ENCODE results near the gene TLN1. TPM values are rescaled to one million over a fixed set of nuclear protein-coding genes. Genes with fewer than 3 reads are reported as not detected.
A peak's percentile ranks its signal among the peaks of the same experiment; 100 is the strongest.

The TLN1 gene
- polyA plus RNA-seq, 3 donors = 46.6 to 251 (median 93.0) TPM

DNA sequence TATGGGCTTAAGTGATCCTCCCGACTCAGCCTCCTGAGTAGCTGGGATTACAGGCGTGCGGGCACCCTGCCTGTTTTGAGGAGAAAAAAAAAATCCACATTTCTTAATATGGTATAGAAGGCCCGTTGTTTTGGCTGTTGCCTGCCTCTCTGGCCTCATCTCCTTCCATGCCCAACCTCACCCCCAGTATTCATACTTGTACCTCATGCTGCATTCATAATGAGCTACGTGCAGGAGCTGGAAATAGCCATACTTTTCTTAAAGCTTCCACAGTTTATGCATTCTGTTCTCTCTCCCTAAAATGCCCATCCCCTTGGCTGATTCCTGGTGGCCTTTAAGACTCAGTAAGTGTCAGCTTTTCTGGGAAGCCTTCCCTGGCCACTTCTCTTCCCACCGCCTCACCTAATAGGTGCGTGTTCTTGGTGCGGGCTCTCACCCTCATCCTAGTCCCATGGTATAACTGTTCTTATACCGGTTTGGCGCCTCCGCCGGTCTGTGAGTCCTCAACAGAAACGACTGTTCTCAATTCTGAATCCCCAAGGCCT, 40.2 kb downstream of the TLN1 start:
- Histone ChIP-seq H3K4me3 (replicated peaks in 1 of 3; ENCODE audit: low read depth in 2 of 3, low read length in 3 of 3) (no peak overlapping the region), H2AFZ (ENCODE audit: insufficient read depth, low read depth, low read length, poor library complexity, severe bottlenecking) (no peak overlapping the region), H3K4me2 (replicated peaks; ENCODE audit: extremely low read depth, low read length, poor library complexity, severe bottlenecking) (peak overlapping the region; percentile 90), H3K36me3 (replicated peaks in 1 of 2; ENCODE audit: control insufficient read depth in 1 of 2, insufficient read depth in 2 of 2, low read length in 2 of 2) (peaks cover 11 to 13% of the 10 kb centered on the region in 2 donors), H3K79me2 (ENCODE audit: insufficient read depth, low read length) (no peaks in the 10 kb centered on the region), H3K9me3 (replicated peaks in 1 of 2; ENCODE audit: control insufficient read depth in 1 of 2, insufficient read depth in 1 of 2, low read length in 2 of 2) (no peaks in the 10 kb centered on the region), H3K27me3 (ENCODE audit: control insufficient read depth in 2 of 2, insufficient read depth in 2 of 2, low read length in 2 of 2) (peaks cover 0 to 15% of the 10 kb centered on the region in 2 donors), H3K9ac (ENCODE audit: insufficient read depth, low read length, poor library complexity, severe bottlenecking) (no peak overlapping the region), H3K4me1 (ENCODE audit: control insufficient read depth in 1 of 2, insufficient read depth in 2 of 2, low read length in 2 of 2) (peaks cover 14 to 21% of the 10 kb centered on the region in 2 donors), H4K20me1 (ENCODE audit: insufficient read depth, low read length) (peaks cover 14% of the 10 kb centered on the region), H3K27ac (ENCODE audit: low read depth in 1 of 2, low read length in 2 of 2) (no peak overlapping the region)
- TF ChIP-seq, protein P1, sequence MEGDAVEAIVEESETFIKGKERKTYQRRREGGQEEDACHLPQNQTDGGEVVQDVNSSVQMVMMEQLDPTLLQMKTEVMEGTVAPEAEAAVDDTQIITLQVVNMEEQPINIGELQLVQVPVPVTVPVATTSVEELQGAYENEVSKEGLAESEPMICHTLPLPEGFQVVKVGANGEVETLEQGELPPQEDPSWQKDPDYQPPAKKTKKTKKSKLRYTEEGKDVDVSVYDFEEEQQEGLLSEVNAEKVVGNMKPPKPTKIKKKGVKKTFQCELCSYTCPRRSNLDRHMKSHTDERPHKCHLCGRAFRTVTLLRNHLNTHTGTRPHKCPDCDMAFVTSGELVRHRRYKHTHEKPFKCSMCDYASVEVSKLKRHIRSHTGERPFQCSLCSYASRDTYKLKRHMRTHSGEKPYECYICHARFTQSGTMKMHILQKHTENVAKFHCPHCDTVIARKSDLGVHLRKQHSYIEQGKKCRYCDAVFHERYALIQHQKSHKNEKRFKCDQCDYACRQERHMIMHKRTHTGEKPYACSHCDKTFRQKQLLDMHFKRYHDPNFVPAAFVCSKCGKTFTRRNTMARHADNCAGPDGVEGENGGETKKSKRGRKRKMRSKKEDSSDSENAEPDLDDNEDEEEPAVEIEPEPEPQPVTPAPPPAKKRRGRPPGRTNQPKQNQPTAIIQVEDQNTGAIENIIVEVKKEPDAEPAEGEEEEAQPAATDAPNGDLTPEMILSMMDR (IDR thresholded peaks at IDR 0.05) = no peak
- H3K4me1 Mint-ChIP-seq = peaks cover 10% of the 10 kb centered on the region
- 96% methylated on average over 3 of the region's 13 CpGs for WGBS (ENCODE audit: insufficient coverage)
- H3K27me3 Mint-ChIP-seq (ENCODE audit: low read depth in 3 of 3) = peaks cover 4 to 25% (median 6%) of the 10 kb centered on the region in 3 donors
- H3K27ac Mint-ChIP-seq = peak overlapping the region in 1 of 7 donors; percentile 20
- no peak overlapping the region for H3K4me3 Mint-ChIP-seq
- H3K9me3 Mint-ChIP-seq = peaks cover 0 to 3% (median 0%) of the 10 kb centered on the region in 7 donors
- intact Hi-C loops (cut with micrococcal nuclease) = loop anchor here in 1 of 2 donors (10.0 kb wide), 1 partner anchor 47 kb away; no protein-coding TSS in a partner anchor
- no peaks in the 10 kb centered on the region for H3K36me3 Mint-ChIP-seq
- DNase-seq = no peak

DNA sequence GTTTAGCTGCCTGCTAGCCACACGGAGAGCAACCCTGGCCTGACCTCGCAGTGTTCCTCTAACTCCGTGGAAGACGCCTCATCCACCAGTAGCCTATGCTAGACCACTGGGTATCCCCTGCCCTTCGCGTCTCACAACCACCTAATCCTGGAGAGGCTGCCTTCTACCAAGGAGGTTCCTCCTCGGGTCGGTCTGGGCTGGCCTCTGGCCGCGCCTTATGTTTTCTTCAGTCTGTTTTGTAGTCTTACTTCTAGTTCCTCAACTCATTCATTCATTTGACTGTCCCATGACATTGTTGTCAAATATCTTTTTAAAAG, 40.7 kb downstream of the TLN1 start:
- H3K27ac ChIP-seq (ENCODE audit: low read depth in 1 of 2, low read length in 2 of 2) = peak overlapping the region in 1 of 2 donors; percentile 36
- peak overlapping the region; percentile 86 to 93 (median 90) for H3K4me3 ChIP-seq (replicated peaks in 1 of 3; ENCODE audit: low read depth in 2 of 3, low read length in 3 of 3)
- Mint-ChIP-seq H3K36me3 (no peaks in the 10 kb centered on the region), H3K27me3 (ENCODE audit: low read depth in 3 of 3) (peaks cover 4 to 25% (median 6%) of the 10 kb centered on the region in 3 donors), H3K4me3 (peak overlapping the region; percentile 88 to 91), H3K9me3 (peaks cover 0 to 3% (median 0%) of the 10 kb centered on the region in 7 donors), H3K4me1 (peaks cover 10% of the 10 kb centered on the region), H3K27ac (peak overlapping the region in 6 of 7 donors; percentile 38 to 77 (median 62))
- H3K27me3 ChIP-seq (ENCODE audit: control insufficient read depth in 2 of 2, insufficient read depth in 2 of 2, low read length in 2 of 2) = peaks cover 0 to 15% of the 10 kb centered on the region in 2 donors
- H2AFZ ChIP-seq (ENCODE audit: insufficient read depth, low read depth, low read length, poor library complexity, severe bottlenecking) = peak overlapping the region; percentile 94
- no peaks in the 10 kb centered on the region for H3K79me2 ChIP-seq (ENCODE audit: insufficient read depth, low read length)
- WGBS (ENCODE audit: insufficient coverage) = 8% methylated on average over 10 of the region's 10 CpGs
- peaks cover 8% of the 10 kb centered on the region for H4K20me1 ChIP-seq (ENCODE audit: insufficient read depth, low read length)
- no peaks in the 10 kb centered on the region for H3K9me3 ChIP-seq (replicated peaks in 1 of 2; ENCODE audit: control insufficient read depth in 1 of 2, insufficient read depth in 1 of 2, low read length in 2 of 2)
- peak overlapping the region; percentile 75 for H3K9ac ChIP-seq (ENCODE audit: insufficient read depth, low read length, poor library complexity, severe bottlenecking)
- peak in 2 of 3 donors; percentile 31 to 43 for DNase-seq
- H3K4me2 ChIP-seq (replicated peaks; ENCODE audit: extremely low read depth, low read length, poor library complexity, severe bottlenecking) = peak overlapping the region; percentile 90
- TF ChIP-seq, protein P1 (IDR thresholded peaks at IDR 0.05) = no peak
- H3K4me1 ChIP-seq (ENCODE audit: control insufficient read depth in 1 of 2, insufficient read depth in 2 of 2, low read length in 2 of 2) = peaks cover 14 to 21% of the 10 kb centered on the region in 2 donors
- intact Hi-C loops (cut with micrococcal nuclease) = loop anchor here in 1 of 2 donors (10.0 kb wide), 1 partner anchor 46 kb away; no protein-coding TSS in a partner anchor
- peaks cover 6 to 7% of the 10 kb centered on the region in 2 donors for H3K36me3 ChIP-seq (replicated peaks in 1 of 2; ENCODE audit: control insufficient read depth in 1 of 2, insufficient read depth in 2 of 2, low read length in 2 of 2)

Measured in CD14-positive monocyte (primary cell).